NCI-H1105 (cell line): ENCODE results near the gene CARM1.
A peak's percentile ranks its signal among the peaks of the same experiment; 100 is the strongest.

ENCODE experiments used
- DNase-seq: peaks from one replicate; lab custom pipeline; 2025; lab: John Stamatoyannopoulos, UW

CARM1 gene

DNA sequence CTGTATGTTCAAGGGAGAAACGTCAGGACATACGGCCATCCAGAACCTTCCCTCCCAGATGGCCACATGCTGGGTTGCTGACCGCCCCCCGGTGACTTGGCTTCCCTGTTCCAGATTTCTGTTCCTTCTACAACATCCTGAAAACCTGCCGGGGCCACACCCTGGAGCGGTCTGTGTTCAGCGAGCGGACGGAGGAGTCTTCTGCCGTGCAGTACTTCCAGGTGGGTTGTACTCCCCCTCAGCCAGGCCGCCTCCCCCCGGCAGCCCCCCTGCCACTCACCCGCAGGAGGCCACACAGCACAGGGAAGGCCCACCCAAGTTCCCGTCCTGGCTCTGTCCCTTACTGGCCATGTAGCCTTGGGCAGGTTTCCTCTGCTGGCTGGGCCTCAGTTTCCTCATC lies 36.6 kb downstream of the CARM1 start:
- no peak for DNase-seq

DNA sequence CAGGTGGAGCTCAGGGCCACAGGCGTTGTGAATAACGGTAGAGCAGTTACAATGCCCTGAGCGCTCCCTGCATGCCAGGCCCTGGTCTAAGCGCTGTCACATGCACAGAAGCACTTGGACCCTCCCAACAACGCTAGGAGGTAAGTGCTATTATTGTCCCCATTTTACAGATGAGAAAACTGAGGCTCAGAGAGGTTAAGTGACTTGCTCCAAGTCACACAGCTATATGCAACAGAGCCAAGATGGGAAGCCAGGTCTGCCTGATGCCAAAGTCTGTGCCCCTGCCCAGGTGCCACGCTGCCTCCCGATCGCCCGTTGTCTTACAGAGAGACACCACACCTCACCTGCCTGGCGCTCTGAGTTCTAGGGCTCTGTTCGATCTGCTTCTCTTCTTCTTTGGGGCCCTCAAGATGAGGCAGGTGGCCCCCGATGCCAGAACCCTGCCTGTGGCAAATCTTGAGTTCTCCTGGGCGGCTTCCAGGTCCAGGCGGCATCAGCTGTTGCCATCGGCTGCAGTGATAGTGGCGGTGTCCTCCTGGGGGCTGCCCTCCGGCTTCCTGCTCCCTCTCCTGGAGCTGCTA lies 37.1 kb downstream of the CARM1 start:
- DNase-seq = no peak

DNA sequence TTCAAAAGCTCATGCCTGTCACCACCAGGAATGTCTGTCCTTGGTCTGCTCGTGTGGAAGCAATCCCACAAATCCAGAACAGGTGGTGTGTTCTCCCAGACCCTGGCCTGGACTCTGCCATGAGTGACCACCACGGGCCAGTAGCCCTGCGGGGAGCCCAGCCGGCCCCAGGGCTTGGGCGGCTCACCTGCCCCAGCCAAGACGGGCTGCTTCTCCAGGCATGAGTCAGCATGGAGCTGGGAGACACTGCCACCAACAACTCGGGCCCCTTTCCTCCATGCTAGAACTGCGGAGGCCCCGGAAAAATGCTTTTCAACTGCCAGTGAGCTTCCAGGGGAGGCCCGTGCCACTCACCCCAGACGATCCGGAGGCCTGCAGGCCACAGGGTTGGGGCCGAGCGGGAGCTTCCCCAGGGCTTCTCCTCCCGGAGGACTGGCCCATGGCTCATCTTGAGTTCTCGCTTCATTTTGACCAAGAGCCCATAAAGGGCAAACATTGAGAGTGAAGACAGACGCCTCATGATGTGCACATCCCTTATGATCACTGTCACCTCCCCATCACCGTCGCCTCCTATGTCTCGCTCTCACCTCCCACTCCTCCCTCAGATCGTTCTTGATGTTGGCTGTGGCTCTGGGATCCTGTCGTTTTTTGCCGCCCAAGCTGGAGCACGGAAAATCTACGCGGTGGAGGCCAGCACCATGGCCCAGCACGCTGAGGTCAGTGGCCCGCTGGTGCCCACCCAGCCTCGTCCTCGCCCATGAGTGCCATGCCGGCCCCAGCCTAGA lies 40.4 kb downstream of the CARM1 start:
- DNase-seq = no peak

DNA sequence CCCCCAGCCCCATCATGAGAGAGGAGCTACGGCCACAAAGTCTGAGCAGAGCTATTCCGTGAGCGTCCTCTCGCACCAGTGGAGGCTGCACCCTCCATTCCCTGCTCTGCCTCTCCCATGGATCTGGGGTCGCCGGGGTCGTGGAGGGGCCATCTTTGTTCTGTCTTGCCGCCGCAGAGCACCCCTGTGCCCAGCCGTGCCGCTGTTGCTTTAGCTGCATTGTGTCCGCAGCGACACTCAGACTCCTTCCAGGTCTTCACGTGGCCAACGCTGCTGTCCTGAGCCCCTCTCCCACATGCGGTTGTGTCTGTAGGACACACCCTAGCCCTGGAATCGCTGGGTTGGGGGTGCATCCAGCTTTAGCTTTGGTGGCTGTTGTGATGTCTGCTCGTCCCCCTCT lies 41.3 kb downstream of the CARM1 start:
- DNase-seq = no peak

DNA sequence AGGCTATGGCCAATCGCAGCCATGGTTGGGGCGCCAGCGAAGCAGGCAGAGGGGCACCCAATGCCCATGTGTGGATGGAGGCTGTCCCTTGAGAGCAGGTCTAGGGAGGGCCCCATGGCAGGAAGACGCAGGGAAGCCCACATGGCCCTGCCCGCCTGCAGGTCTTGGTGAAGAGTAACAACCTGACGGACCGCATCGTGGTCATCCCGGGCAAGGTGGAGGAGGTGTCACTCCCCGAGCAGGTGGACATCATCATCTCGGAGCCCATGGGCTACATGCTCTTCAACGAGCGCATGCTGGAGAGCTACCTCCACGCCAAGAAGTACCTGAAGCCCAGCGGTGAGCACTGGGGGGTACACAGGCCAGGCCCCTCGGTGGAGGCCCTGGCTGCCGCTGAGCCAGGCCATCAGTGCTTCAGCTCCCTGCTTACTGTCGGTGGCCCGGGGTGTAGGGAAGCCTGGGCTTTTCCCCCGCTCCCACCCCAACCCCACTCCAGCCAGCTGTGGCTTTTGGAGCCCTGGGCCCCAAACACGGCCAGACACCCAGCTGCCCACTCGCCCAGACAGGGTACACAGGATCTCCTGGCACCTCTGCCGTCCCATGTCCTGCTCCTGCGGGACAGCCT lies 42.5 kb downstream of the CARM1 start:
- DNase-seq = no peak

DNA sequence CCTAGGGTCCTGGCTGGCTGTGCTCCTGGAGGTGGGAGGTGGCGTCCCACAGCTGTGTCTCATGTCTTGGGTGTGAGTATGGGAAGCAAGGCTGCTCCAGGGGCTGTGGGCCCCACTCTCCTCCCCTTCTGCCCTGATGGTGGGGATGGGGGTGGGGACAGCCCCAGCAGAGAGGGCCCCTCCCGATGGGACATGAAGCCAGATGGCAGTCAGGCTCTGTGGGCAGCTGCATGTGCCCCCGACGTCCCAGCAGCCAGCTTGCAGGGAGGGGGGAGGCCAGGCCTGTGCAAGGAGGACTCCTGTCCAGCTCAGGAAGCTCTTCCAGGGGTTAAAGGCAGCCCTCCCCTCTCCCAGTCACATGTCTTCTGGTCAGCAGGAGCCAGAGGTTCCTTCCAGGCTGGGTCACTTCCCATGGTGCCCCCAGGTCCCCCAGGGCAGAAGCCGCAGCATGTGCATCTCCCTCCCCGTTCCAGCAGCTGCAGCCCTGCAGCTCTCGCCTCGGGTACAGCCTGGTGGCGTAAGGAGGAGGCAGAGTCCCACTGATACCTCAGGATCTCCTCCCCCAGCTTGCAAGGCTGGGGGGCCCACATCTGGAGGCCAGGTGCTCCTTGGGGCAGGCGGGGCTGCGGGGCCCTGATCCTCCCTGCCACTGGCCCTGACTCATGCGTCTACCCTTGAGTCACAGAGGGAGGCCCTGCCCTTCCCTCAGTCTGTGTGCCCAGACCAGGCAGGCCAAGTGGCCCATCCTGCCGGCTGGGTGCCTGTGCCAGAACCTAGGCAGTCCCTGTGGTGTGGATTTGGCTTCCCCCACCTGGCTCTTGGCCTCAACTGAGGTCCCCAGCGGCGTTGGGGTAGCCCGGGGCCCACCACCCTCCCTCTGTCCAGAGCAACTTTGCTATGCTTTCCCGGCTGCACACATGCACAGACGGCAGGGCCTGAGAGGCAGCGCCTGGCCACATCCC lies 44.1 kb downstream of the CARM1 start:
- DNase-seq = no peak

DNA sequence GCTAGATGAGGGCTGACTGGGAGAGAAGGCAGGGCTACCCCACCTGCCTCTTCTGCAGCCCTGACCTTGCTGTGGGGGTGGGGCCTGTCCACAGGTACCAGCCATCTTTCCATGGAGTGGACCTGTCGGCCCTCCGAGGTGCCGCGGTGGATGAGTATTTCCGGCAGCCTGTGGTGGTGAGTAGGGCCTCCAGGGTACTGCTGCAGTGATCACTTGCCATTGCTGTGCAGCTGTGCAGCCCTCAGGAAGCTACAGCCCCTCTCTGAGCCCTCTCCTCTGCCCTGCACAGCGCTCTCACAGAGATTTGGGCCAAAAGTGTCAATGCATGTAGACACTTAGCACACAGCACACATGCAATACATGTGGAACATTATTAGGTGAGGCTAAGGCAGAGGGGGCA lies 45.2 kb downstream of the CARM1 start:
- DNase-seq = no peak

DNA sequence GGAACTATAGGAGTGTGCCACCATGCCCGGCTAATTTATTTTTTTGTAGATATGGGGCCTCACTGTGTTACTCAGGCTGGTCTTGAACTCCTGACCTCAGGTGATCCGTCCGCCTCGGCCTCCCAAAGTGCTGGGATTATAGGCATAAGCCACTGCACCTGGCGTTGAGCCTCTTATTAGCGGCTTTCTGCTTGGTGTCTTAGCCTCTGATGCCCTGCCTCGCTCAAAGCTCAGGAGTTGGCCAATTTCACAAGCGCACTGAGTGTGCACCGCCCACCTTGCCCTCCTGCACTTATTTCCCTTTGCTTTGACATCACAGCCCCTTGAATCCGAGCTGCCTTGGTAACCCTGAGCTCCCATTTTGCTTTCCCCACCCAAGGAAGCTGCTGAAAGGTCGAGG lies 47.0 kb downstream of the CARM1 start:
- DNase-seq = no peak

DNA sequence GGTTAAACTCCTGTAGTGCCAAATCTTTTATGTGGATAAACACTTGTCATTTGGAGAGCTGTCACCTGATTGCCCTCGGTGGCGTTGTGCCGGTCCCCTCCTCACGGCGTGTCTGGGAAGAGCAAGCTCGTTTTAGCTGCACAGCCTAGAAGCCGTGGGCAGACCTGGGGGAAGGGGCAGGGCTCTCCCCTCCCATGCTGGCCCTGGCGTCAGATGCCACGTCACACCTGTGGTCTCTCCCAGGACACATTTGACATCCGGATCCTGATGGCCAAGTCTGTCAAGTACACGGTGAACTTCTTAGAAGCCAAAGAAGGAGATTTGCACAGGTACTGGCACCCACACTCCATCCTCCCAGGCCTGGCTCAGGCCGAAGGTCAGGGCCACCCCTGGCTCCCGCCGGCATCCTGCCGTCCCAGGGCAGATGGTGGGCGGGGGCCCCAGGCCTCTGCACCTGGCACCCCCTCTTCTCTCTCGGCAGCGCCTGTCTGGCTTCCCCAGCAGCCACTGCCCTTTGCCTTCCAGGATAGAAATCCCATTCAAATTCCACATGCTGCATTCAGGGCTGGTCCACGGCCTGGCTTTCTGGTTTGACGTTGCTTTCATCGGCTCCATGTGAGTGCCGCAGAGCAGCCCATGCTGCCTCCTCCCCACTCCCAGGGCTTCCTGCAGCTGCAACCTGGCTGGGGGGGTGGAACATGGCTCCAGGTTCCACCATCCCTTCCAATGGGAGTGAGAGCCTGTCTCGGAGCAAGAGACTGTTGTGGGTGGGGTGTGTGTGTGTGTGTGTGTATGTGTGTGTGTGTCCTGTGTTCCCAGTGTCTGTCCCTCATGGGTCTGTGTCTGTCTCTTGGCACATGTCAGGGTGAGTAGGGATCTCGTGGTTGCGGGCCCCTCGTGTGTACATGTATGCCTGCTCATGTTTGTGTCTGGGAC lies 48.3 kb downstream of the CARM1 start:
- peak; percentile 8 for DNase-seq

DNA sequence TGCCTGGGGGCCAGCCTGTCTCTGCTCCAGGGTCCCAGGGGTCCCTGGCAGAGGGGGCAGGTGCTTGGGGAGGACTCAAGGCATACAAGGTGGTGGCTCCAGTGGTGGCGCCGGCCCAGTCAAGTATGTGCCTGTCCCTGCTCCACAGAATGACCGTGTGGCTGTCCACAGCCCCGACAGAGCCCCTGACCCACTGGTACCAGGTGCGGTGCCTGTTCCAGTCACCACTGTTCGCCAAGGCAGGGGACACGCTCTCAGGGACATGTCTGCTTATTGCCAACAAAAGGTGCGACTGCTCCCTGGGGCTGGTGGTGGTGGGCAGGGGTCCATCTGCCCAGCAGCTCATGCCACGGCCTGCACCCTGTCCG lies 48.9 kb downstream of the CARM1 start:
- no peak for DNase-seq

DNA sequence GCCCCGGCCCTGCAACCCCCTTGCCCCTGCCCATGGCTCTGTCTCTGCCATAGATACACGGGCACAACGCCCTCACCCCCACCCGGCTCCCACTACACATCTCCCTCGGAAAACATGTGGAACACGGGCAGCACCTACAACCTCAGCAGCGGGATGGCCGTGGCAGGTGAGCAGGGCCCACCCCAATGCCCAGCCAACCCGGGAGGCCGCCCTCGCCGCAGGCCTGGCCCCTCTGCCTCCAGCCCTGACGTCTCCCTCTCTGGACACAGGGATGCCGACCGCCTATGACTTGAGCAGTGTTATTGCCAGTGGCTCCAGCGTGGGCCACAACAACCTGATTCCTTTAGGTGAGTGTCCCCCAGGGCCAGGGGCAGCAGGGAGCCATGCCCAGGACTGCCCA lies 49.4 kb downstream of the CARM1 start:
- no peak for DNase-seq

DNA sequence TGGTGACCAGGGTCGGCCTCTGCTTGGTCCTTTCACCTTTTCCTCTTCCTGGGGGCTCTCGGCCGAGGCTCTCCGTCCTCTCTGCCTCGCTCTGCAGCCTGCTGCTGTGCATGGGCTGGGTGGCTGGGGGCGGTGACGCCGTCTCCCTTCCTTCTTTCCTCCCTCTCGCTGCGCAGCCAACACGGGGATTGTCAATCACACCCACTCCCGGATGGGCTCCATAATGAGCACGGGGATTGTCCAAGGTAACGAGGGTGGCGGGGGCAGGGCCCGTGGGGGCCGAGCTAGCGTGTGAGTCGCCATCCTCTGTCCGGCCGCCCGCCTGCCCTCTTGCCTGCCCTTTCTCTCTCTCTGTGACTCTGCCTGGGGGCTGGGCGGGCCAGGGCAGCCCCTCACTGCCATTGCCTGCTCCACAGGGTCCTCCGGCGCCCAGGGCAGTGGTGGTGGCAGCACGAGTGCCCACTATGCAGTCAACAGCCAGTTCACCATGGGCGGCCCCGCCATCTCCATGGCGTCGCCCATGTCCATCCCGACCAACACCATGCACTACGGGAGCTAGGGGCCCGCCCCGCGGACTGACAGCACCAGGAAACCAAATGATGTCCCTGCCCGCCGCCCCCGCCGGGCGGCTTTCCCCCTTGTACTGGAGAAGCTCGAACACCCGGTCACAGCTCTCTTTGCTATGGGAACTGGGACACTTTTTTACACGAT lies 50.0 kb downstream of the CARM1 start:
- no peak for DNase-seq

DNA sequence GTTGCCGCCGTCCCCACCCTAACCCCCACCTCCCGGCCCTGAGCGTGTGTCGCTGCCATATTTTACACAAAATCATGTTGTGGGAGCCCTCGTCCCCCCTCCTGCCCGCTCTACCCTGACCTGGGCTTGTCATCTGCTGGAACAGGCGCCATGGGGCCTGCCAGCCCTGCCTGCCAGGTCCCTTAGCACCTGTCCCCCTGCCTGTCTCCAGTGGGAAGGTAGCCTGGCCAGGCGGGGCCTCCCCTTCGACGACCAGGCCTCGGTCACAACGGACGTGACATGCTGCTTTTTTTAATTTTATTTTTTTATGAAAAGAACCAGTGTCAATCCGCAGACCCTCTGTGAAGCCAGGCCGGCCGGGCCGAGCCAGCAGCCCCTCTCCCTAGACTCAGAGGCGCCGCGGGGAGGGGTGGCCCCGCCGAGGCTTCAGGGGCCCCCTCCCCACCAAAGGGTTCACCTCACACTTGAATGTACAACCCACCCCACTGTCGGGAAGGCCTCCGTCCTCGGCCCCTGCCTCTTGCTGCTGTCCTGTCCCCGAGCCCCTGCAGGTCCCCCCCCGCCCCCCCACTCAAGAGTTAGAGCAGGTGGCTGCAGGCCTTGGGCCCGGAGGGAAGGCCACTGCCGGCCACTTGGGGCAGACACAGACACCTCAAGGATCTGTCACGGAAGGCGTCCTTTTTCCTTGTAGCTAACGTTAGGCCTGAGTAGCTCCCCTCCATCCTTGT lies 50.7 kb downstream of the CARM1 start:
- no peak for DNase-seq

DNA sequence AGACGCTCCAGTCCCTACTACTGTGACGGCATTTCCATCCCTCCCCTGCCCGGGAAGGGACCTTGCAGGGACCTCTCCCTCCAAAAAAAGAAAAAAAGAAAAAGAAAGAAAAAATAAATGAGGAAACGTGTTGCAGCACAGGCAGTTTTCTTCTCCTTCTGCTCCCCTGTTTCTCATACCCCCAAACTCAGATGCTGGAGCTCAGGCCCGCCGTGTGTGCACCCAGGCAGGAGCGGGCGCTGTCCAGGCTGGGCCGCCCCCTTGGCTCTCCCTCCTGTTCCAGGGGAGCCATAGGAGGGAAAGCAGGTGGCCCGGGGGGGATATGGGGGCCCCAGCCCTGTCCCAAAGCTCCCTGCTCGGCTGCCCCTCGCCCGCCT lies 51.3 kb downstream of the CARM1 start:
- DNase-seq = no peak

DNA sequence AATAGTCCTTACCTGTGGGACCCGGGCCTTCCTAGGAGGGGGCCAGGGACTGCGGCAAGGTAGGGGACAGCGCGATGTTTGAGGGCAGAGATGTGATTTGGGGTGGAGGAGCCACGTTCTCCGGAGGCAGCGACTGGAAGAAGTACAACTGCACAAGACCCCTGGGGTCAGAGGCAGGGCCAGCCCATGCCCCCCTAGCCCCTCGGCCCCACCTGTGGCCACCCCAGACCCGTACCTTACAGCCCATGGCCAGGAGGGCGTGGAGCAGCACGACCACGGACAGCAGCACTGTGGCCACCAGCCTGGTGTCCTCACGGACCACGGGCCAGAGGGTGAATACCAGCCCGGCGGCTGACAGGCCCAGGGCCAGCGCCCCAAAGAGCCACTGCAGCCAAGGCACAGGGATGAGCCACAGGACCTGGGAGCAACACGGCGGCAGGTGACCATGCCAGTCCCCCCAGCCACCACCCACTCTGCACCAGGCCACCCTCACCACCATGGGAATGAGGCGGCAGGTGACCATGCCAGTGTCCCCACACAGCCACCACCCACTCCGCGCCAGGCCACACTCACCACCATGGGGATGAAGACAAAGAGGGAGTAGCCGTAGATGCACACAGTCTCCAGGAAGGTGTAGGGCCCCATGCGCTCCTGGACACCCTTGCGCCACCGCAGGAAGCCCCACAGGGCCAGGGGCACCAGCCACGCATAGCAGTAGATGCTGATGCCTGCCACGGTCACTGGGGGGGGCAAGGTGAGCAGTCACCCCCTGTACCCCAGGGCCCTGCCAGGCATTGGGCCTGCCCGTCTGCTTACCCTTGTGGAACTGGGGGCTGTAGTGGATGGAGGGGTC lies 52.1 kb downstream of the CARM1 start:
- DNase-seq = no peak

DNA sequence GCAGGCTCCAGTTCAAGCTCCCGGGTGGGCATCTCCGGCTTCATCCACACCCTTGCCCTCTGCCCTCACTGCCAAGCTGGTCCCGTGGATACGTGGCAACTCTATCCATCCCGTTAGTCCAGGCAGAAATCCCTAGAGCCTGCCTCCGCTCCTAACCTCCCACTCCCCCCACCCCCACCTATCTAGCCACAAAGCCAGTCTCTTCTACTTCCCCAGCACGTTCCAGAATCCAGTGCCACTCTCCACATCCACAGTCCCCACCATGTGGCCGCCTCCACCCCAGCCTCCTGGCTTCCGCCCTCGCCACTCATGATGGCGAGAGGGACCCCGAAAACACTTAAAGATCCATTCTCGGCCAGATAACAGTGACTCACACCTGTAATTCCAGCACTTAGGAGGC lies 53.2 kb downstream of the CARM1 start:
- DNase-seq = no peak

DNA sequence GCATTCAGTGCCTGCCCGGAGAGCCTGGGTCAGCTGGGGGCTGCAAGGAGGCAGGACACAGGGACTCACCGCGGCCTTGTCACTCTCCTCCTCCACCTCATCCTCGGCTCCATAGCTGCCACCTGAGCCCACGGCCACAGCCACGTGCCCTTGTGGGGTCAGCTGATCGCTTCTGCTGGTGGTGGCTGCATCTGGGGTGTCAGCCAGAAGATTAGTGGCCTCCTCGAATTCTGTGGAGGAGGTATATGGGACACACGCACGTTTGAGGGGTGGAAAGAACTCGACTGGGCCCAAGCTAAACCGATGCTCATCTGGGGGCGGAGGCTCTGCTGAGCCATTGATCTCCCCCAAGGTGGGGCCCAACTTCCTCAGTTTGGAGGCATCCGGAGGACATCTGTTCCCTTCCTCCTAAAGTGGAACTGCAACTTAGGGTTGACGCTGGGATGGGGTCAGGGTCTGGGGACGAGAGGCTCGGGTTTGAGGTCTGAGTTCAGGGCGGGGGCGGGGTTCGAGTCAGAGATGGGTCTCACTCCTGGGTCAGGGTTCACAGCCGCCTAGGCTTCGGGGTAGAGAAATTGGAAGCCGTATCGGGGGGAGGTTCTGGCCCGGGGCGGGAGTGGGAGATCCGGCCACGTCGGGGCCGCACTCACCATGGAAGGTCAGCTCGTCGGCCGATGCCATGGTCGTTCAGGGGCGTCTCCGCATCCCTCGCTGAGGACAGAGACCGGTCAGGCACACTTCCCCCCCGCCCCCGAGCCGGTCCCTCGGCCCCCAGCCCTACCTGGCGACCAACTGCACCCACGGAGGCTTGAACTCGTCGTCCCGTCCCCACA lies 56.6 kb downstream of the CARM1 start:
- DNase-seq = no peak
